Neuronal stem cell (in vitro differentiated cells): ENCODE results near the gene OPN4.

Source experiments
- DNase-seq: peaks from one replicate; pipeline ENCODE4 v3.0.0-alpha.2; 2013; ENCODE audit warnings: low spot score
- H2AFZ ChIP-seq: one replicate; pipeline ENCODE4 v1.6.1; 2013; ENCODE audit warnings: mild to moderate bottlenecking, low read length, inconsistent platforms
- H2AK5ac ChIP-seq: 2 replicates; pipeline ENCODE4 v1.6.1; 2013; ENCODE audit warnings: low read depth, mild to moderate bottlenecking, inconsistent platforms, low read length, moderate library complexity, mixed read lengths
- H2BK120ac ChIP-seq: 2 replicates; pipeline ENCODE4 v1.6.1; 2013; ENCODE audit warnings: low read depth, mild to moderate bottlenecking, inconsistent platforms, low read length, moderate library complexity, mixed read lengths
- H2BK12ac ChIP-seq: one replicate; pipeline ENCODE4 v1.6.1; 2013; ENCODE audit warnings: low read length, inconsistent platforms
- H2BK15ac ChIP-seq: 2 replicates; pipeline ENCODE4 v1.6.1; 2013; ENCODE audit warnings: mild to moderate bottlenecking, low read length, inconsistent platforms, mixed read lengths
- H2BK5ac ChIP-seq: one replicate; pipeline ENCODE4 v1.6.1; 2013; ENCODE audit warnings: inconsistent platforms, mild to moderate bottlenecking, low read length, moderate library complexity
- H3K14ac ChIP-seq: one replicate; pipeline ENCODE4 v1.6.1; 2013; ENCODE audit warnings: low read length, inconsistent platforms
- H3K18ac ChIP-seq: 2 replicates; pipeline ENCODE4 v1.6.1; 2013; ENCODE audit warnings: low read length, inconsistent platforms
- H3K23ac ChIP-seq: 2 replicates; pipeline ENCODE4 v1.6.1; 2013; ENCODE audit warnings: low read depth, mild to moderate bottlenecking, mixed read lengths, low read length, inconsistent platforms; ENCODE audit not compliant: poor library complexity
- H3K27ac ChIP-seq: replicated peaks from 3 replicates; pipeline ENCODE4 v1.5.1; 2013; ENCODE audit warnings: low read length, inconsistent platforms
- H3K27me3 ChIP-seq, 3 experiments: 2 replicates each; pipeline ENCODE4 v1.6.1; 2013; ENCODE audit warnings: low read length in 3 of 3, mild to moderate bottlenecking in 2 of 3, inconsistent platforms in 1 of 3, low read depth in 1 of 3, mixed read lengths in 1 of 3, moderate library complexity in 1 of 3; ENCODE audit not compliant: control insufficient read depth in 3 of 3, insufficient read depth in 3 of 3
- H3K36me3 ChIP-seq, 2 donors: replicated peaks in 1 of 2; 2 replicates each; pipeline ENCODE4 v1.6.1; 2013; ENCODE audit warnings: low read length in 2 of 2; ENCODE audit not compliant: control insufficient read depth in 2 of 2, insufficient read depth in 2 of 2
- H3K4ac ChIP-seq: 2 replicates; pipeline ENCODE4 v1.6.1; 2013; ENCODE audit warnings: inconsistent platforms, mild to moderate bottlenecking, low read length, moderate library complexity
- H3K4me1 ChIP-seq, 2 donors: 1 replicate in 1 of 2; 2 replicates in 1 of 2; pipeline ENCODE4 v1.6.1; 2013; ENCODE audit warnings: low read length in 2 of 2, low read depth in 1 of 2; ENCODE audit not compliant: control insufficient read depth in 2 of 2, insufficient read depth in 1 of 2
- H3K4me2 ChIP-seq: one replicate; pipeline ENCODE4 v1.6.1; 2013; ENCODE audit warnings: mild to moderate bottlenecking, low read length, inconsistent platforms; ENCODE audit not compliant: insufficient read depth, poor library complexity, severe bottlenecking
- H3K4me3 ChIP-seq, 2 donors: 2 replicates each; pipeline ENCODE4 v1.5.1; 2013; ENCODE audit warnings: low read length in 2 of 2, mild to moderate bottlenecking in 2 of 2, inconsistent platforms in 1 of 2, moderate library complexity in 1 of 2
- H3K79me1 ChIP-seq: one replicate; pipeline ENCODE4 v1.6.1; 2013; ENCODE audit warnings: low read depth, mild to moderate bottlenecking, inconsistent platforms, low read length, moderate library complexity
- H3K9ac ChIP-seq: one replicate; pipeline ENCODE4 v1.6.1; 2013; ENCODE audit warnings: mild to moderate bottlenecking, low read depth, low read length, inconsistent platforms; ENCODE audit not compliant: poor library complexity
- H3K9me3 ChIP-seq, 2 donors: replicated peaks in 1 of 2; 2 replicates each; pipeline versions ENCODE3 to v1.6.1; 2013; ENCODE audit warnings: low read length in 2 of 2, mild to moderate bottlenecking in 2 of 2, inconsistent platforms in 1 of 2, low read depth in 1 of 2, mixed read lengths in 1 of 2, moderate library complexity in 1 of 2; ENCODE audit not compliant: control insufficient read depth in 2 of 2, insufficient read depth in 1 of 2
- H4K8ac ChIP-seq: one replicate; pipeline ENCODE4 v1.6.1; 2013; ENCODE audit warnings: low read depth, mild to moderate bottlenecking, inconsistent platforms, low read length, moderate library complexity
- H4K91ac ChIP-seq: one replicate; pipeline ENCODE4 v1.6.1; 2013; ENCODE audit warnings: low read length, low read depth, mild to moderate bottlenecking, inconsistent platforms; ENCODE audit not compliant: poor library complexity
- WGBS, 2 donors: extraction: QIAGEN DNeasy Blood & Tissue Kit; methylation state at CpG; one replicate each; pipeline ENCODE4 v1.1.7; 2013; ENCODE audit warnings: missing lambda C conversion rate in 2 of 2, mixed read lengths in 1 of 2; ENCODE audit not compliant: insufficient read length in 2 of 2, insufficient replicate concordance in 1 of 2; ENCODE audit errors: extremely low coverage in 2 of 2; 5-methylcytosine and 5-hydroxymethylcytosine counted together

The OPN4 gene

GRCh38 chr10:86635402-86635801, 18.9 kb upstream of the OPN4 start:
- Histone ChIP-seq H3K4me1 (peaks cover 0 to 4% of the 10 kb centered on the region in 2 donors), H3K4ac (no peak overlapping the region), H3K18ac (no peak overlapping the region), H3K4me3 (no peak overlapping the region), H2AFZ (no peak overlapping the region), H2AK5ac (no peak overlapping the region), H3K23ac (no peak overlapping the region), H3K79me1 (no peaks in the 10 kb centered on the region), H2BK120ac (no peak overlapping the region), H3K9ac (no peak overlapping the region), H3K27me3 (peaks cover 0 to 55% (median 8%) of the 10 kb centered on the region in 3 experiments), H3K9me3 (no peaks in the 10 kb centered on the region), H3K27ac (no peak overlapping the region), H2BK12ac (no peak overlapping the region), H2BK5ac (no peak overlapping the region), H4K8ac (no peak overlapping the region), H3K14ac (no peak overlapping the region), H3K4me2 (no peak overlapping the region), H2BK15ac (no peak overlapping the region), H3K36me3 (no peaks in the 10 kb centered on the region), H4K91ac (no peak overlapping the region)
- no CpG with 5 or more reads among the region's 2 CpGs for WGBS, 2 donors
- DNase-seq: no peak

DNA sequence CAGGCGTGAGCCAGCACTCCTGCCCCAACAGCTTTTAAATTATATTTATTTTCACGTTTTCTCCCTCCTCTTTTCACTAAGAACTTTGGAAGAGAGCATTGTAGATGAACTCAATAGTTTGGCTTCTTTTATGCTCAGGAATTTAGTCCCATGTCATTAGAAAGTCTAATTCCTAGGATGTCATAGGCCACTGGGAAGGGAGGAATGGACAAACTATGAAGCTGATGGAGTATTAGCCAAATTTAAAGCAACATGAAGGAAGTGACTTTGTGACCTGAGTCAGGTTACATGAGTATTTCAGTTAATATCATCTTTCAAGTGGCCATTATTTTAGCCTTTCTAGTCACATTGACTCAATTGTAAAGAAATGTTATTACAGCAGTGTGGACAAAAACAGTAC, 18.0 kb upstream of the OPN4 start:
- Histone ChIP-seq H3K4me2 (no peak overlapping the region), H3K9me3 (no peaks in the 10 kb centered on the region), H2BK120ac (no peak overlapping the region), H3K36me3 (no peaks in the 10 kb centered on the region), H3K18ac (no peak overlapping the region), H2BK15ac (no peak overlapping the region), H3K4me3 (no peak overlapping the region), H3K9ac (no peak overlapping the region), H2BK12ac (no peak overlapping the region), H3K4me1 (peaks cover 0 to 4% of the 10 kb centered on the region in 2 donors), H2AK5ac (no peak overlapping the region), H3K4ac (no peak overlapping the region), H2AFZ (no peak overlapping the region), H3K14ac (no peak overlapping the region), H4K91ac (no peak overlapping the region), H3K79me1 (no peaks in the 10 kb centered on the region), H3K27ac (no peak overlapping the region), H3K23ac (no peak overlapping the region), H4K8ac (no peak overlapping the region), H2BK5ac (no peak overlapping the region), H3K27me3 (peaks cover 0 to 47% (median 8%) of the 10 kb centered on the region in 3 experiments)
- no peak for DNase-seq
- no CpG with 5 or more reads among the region's 2 CpGs for WGBS, 2 donors

DNA sequence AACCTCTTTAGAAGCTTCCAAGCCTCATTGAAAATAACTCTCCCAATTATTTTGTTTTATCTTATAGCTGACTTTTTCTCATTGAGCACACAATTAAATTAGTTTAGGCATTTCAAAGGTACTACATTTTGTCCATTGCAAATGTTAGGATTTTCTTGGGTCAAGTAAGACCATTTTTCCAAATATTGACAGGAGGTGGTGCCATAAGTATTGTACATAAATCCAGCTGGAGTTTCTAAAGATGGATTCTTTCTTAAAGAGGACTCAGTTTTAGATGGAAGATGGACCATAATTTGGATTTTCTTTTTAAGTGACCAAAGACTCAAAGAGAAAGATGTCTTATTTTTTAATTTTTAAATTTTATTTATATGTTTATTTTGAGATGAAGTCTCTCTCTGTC, 12.3 kb upstream of the OPN4 start:
- Histone ChIP-seq H3K79me1 (no peaks in the 10 kb centered on the region), H3K27ac (no peak overlapping the region), H3K4me2 (no peak overlapping the region)

GRCh38 chr10:86642499-86642898, 11.8 kb upstream of the OPN4 start:
- Histone ChIP-seq H3K4me1 (no peaks in the 10 kb centered on the region), H3K79me1 (no peaks in the 10 kb centered on the region), H3K27ac (no peak overlapping the region), H3K4me3 (no peak overlapping the region), H3K9me3 (no peaks in the 10 kb centered on the region), H3K9ac (no peak overlapping the region), H2BK15ac (no peak overlapping the region), H2AFZ (no peak overlapping the region), H3K27me3 (peaks cover 0 to 18% (median 0%) of the 10 kb centered on the region in 3 experiments), H2AK5ac (no peak overlapping the region), H3K18ac (no peak overlapping the region), H3K36me3 (no peaks in the 10 kb centered on the region), H2BK5ac (no peak overlapping the region), H3K4me2 (no peak overlapping the region), H4K91ac (no peak overlapping the region), H3K23ac (no peak overlapping the region), H2BK12ac (no peak overlapping the region), H3K14ac (no peak overlapping the region), H2BK120ac (no peak overlapping the region), H4K8ac (no peak overlapping the region), H3K4ac (no peak overlapping the region)
- no peak for DNase-seq
- no CpG with 5 or more reads among the region's 5 CpGs for WGBS, 2 donors

More for the DNA sequence above, 12.3 kb upstream of the OPN4 start:
- Histone ChIP-seq H4K91ac (no peak overlapping the region), H2BK5ac (no peak overlapping the region), H3K9me3 (no peaks in the 10 kb centered on the region), H2AK5ac (no peak overlapping the region), H3K27me3 (peaks cover 0 to 17% (median 0%) of the 10 kb centered on the region in 3 experiments), H2BK12ac (no peak overlapping the region), H4K8ac (no peak overlapping the region), H3K23ac (no peak overlapping the region), H3K18ac (no peak overlapping the region), H3K4me3 (no peak overlapping the region), H3K4me1 (no peaks in the 10 kb centered on the region), H3K14ac (no peak overlapping the region), H2BK120ac (no peak overlapping the region), H3K36me3 (no peaks in the 10 kb centered on the region), H3K9ac (no peak overlapping the region), H3K4ac (no peak overlapping the region), H2BK15ac (no peak overlapping the region), H2AFZ (no peak overlapping the region)
- DNase-seq: no peak
